ENCODE results near the gene STK11.
"Not testable (repeated sequence)": the region's sequence is repeated elsewhere in the genome, so short reads cannot be mapped to it uniquely, and the experiment has no call there.

STK11 gene

GRCh38 chr19:1237754-1238368 is 32.3 kb downstream of the STK11 start, which contains the start of gene CBARP:
Gene CBARP (minus strand): TSS chr19:1238005. CDS start chr19:1236100, 1,905 bp downstream.
- DNase-seq (ENCODE audit: low read depth, low spot score): peak; percentile 72

GRCh38 chr19:1238369-1239303 is 33.1 kb downstream of the STK11 start:
- no peak for DNase-seq (ENCODE audit: low read depth, low spot score)

GRCh38 chr19:1239420-1239795 is 33.8 kb downstream of the STK11 start:
- no peak for DNase-seq (ENCODE audit: low read depth, low spot score)

GRCh38 chr19:1239796-1240737 is 34.5 kb downstream of the STK11 start:
- peak; percentile 97 for DNase-seq (ENCODE audit: low read depth, low spot score)

GRCh38 chr19:1240925-1241324 is 35.3 kb downstream of the STK11 start:
- no peak for DNase-seq (ENCODE audit: low read depth, low spot score)

GRCh38 chr19:1241417-1242095 is 36.0 kb downstream of the STK11 start, which contains the start of gene ATP5F1D:
Gene ATP5F1D (plus strand): TSS chr19:1241751. CDS start chr19:1241851, 100 bp downstream.
- DNase-seq (ENCODE audit: low read depth, low spot score): peak; percentile 98

- DNase-seq (ENCODE audit: low read depth, low spot score): peak; percentile 92
These were observed 38.5 kb downstream of the STK11 start for GRCh38 chr19:1243768-1244692.

GRCh38 chr19:1244693-1245451 is 39.3 kb downstream of the STK11 start:
- no peak for DNase-seq (ENCODE audit: low read depth, low spot score)

- no peak for DNase-seq (ENCODE audit: low read depth, low spot score)
These were observed 40.1 kb downstream of the STK11 start for GRCh38 chr19:1245494-1246264.

GRCh38 chr19:1246265-1247087 is 40.9 kb downstream of the STK11 start:
- not testable (repeated sequence) for DNase-seq (ENCODE audit: low read depth, low spot score)

- DNase-seq (ENCODE audit: low read depth, low spot score): no peak
These were observed 42.2 kb downstream of the STK11 start for GRCh38 chr19:1247748-1248138.

- DNase-seq (ENCODE audit: low read depth, low spot score): peak; percentile 95
These were observed 42.7 kb downstream of the STK11 start, which contains the start of gene MIDN for GRCh38 chr19:1248139-1248785. Gene MIDN (plus strand): TSS chr19:1248583. CDS start chr19:1250297, 1,714 bp downstream.

- DNase-seq (ENCODE audit: low read depth, low spot score): peak; percentile 92
These were observed 43.3 kb downstream of the STK11 start for GRCh38 chr19:1248786-1249297.

GRCh38 chr19:1249298-1249989 is 43.9 kb downstream of the STK11 start:
- peak; percentile 99 for DNase-seq (ENCODE audit: low read depth, low spot score)

- DNase-seq (ENCODE audit: low read depth, low spot score): no peak
These were observed 44.4 kb downstream of the STK11 start for GRCh38 chr19:1249990-1250436.
